ENCODE results near the gene APPBP2. TPM values are rescaled to one million over a fixed set of nuclear protein-coding genes. Genes with fewer than 3 reads are reported as not detected.

Gene APPBP2
- total and polyA plus RNA-seq, 2 donors (not counting 3 experiments of a cell fraction or from before 2014, with no cell fraction given) = 8.4 to 49.1 TPM

- Histone ChIP-seq H3K9ac (replicated peaks; ENCODE audit: extremely low read depth, insufficient read depth, low read length) (no peak overlapping the region), H3K4me3 (replicated peaks in 1 of 3; ENCODE audit: insufficient read depth in 1 of 3, low read depth in 1 of 3, low read length in 3 of 3) (no peak overlapping the region), H2AFZ (ENCODE audit: low read depth, low read length) (no peak overlapping the region), H3K36me3 (ENCODE audit: control insufficient read depth in 2 of 2, extremely low read depth in 1 of 2, insufficient read depth in 2 of 2, low read length in 2 of 2) (peaks cover 4 to 23% of the 10 kb centered on the region in 2 experiments), H3K4me2 (ENCODE audit: insufficient read depth, low read length) (no peak overlapping the region), H3K4me1 (ENCODE audit: control insufficient read depth, extremely low read depth, insufficient read depth, low read length) (no peaks in the 10 kb centered on the region), H4K20me1 (replicated peaks; ENCODE audit: control insufficient read depth, extremely low read depth, insufficient read depth, low read length) (no peaks in the 10 kb centered on the region), H3K9me3 (replicated peaks; ENCODE audit: control insufficient read depth, insufficient read depth, low read length) (no peaks in the 10 kb centered on the region), H3K79me2 (ENCODE audit: control insufficient read depth, insufficient read depth, low read length) (peaks cover 8% of the 10 kb centered on the region), H3K27ac (ENCODE audit: insufficient read depth, low read depth, low read length) (no peak overlapping the region), H3K27me3 (ENCODE audit: control insufficient read depth in 2 of 2, insufficient read depth in 2 of 2, low read length in 2 of 2) (no peaks in the 10 kb centered on the region), H3K9me1 (replicated peaks; ENCODE audit: control insufficient read depth, extremely low read depth, insufficient read depth, low read length) (no peaks in the 10 kb centered on the region)
- no peak for FAIRE-seq
- TF ChIP-seq POLR2AphosphoS5 (IDR thresholded peaks at IDR 0.05; ENCODE audit: insufficient read depth, low read depth, low read length) = no peak
- TF ChIP-seq JUN (IDR thresholded peaks at IDR 0.05; ENCODE audit: borderline replicate concordance, insufficient read depth, insufficient read length, low read depth) = no peak
- TF ChIP-seq GATA2 (IDR thresholded peaks at IDR 0.05; ENCODE audit: insufficient read depth, insufficient read length, low read depth, low read length) = no peak
- no peak for TF ChIP-seq MYC (IDR thresholded peaks at IDR 0.05; ENCODE audit: low read depth, low read length)
- no peak for TF ChIP-seq EZH2 (IDR thresholded peaks at IDR 0.05; ENCODE audit: borderline replicate concordance, low read depth, low read length, severe bottlenecking)
- no peak for TF ChIP-seq MAX (IDR thresholded peaks at IDR 0.05; ENCODE audit: insufficient read depth, insufficient read length)
- TF ChIP-seq, protein P1, sequence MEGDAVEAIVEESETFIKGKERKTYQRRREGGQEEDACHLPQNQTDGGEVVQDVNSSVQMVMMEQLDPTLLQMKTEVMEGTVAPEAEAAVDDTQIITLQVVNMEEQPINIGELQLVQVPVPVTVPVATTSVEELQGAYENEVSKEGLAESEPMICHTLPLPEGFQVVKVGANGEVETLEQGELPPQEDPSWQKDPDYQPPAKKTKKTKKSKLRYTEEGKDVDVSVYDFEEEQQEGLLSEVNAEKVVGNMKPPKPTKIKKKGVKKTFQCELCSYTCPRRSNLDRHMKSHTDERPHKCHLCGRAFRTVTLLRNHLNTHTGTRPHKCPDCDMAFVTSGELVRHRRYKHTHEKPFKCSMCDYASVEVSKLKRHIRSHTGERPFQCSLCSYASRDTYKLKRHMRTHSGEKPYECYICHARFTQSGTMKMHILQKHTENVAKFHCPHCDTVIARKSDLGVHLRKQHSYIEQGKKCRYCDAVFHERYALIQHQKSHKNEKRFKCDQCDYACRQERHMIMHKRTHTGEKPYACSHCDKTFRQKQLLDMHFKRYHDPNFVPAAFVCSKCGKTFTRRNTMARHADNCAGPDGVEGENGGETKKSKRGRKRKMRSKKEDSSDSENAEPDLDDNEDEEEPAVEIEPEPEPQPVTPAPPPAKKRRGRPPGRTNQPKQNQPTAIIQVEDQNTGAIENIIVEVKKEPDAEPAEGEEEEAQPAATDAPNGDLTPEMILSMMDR (IDR thresholded peaks at IDR 0.05; ENCODE audit: extremely low read depth in 1 of 2, insufficient read depth in 1 of 2, low read depth in 1 of 2, low read length in 2 of 2) = no peak
- no peak for TF ChIP-seq POLR2A (IDR thresholded peaks at IDR 0.05; ENCODE audit: low read depth, low read length)
- TF ChIP-seq FOS (IDR thresholded peaks at IDR 0.05; ENCODE audit: borderline replicate concordance, insufficient read depth, low read length) = no peak
- BruUV-seq (replicated peaks) = no TSS peak
- dilution Hi-C loops (cut with MboI; ENCODE audit: extremely low pct_ligation_motif_present, low sequenced_read_pairs) = no loop called here
- ChIA-PET CTCF (no interaction called here), POLR2A (no interaction called here)
- DNase-seq (ENCODE audit: low read depth, low spot score) = no peak
- intact Hi-C loops (cut with micrococcal nuclease) = no loop called here
Measured at GRCh38 chr17:60496041-60496440, 30.0 kb downstream of the APPBP2 start.
